MCF 10A (cell line): ENCODE results near the gene NUDT17. TPM values are rescaled to one million over a fixed set of nuclear protein-coding genes. Genes with fewer than 3 reads are reported as not detected.

ENCODE experiments used
- BruUV-seq: library from RNA; stranded (reverse); fragments of 400-500 nt; replicated peaks from 2 replicates; lab custom pipeline; 2021; lab: Mats Ljungman, UMichigan
- CTCF ChIA-PET: fragments of 300-600 bp; sonication (Branson Sonifier 250); formaldehyde crosslinking; extraction: SDS; loops from one replicate; lab custom pipeline; 2021; ENCODE audit warnings: antibody characterized with exemption, inconsistent platforms; lab: Yijun Ruan, JAX
- POLR2A ChIA-PET: fragments of 300-600, 350-650 bp; sonication (Branson Sonifier 250); formaldehyde crosslinking; extraction: SDS; loops from one replicate; lab custom pipeline; 2020; ENCODE audit warnings: antibody characterized with exemption, inconsistent platforms; lab: Yijun Ruan, JAX
- DNase-seq: peaks from one replicate; pipeline ENCODE4 v3.0.0-alpha.2; 2018; ENCODE audit not compliant: unreplicated experiment
- H3K27ac Mint-ChIP-seq: one replicate; pipeline ENCODE4 v1.8.0; 2022; ENCODE audit warnings: mild to moderate bottlenecking, low read depth, mixed read lengths; ENCODE audit not compliant: unreplicated experiment
- H3K27me3 Mint-ChIP-seq: one replicate; pipeline ENCODE4 v1.8.0; 2022; ENCODE audit warnings: mixed read lengths; ENCODE audit not compliant: insufficient read depth, unreplicated experiment
- H3K36me3 Mint-ChIP-seq: one replicate; pipeline ENCODE4 v1.8.0; 2022; ENCODE audit warnings: mild to moderate bottlenecking, moderate library complexity, mixed read lengths; ENCODE audit not compliant: insufficient read depth, unreplicated experiment
- H3K4me1 Mint-ChIP-seq: one replicate; pipeline ENCODE4 v1.8.0; 2022; ENCODE audit warnings: mixed read lengths; ENCODE audit not compliant: insufficient read depth, unreplicated experiment
- H3K4me3 Mint-ChIP-seq: one replicate; pipeline ENCODE4 v1.8.0; 2022; ENCODE audit warnings: mild to moderate bottlenecking, moderate library complexity, mixed read lengths; ENCODE audit not compliant: unreplicated experiment
- H3K9me3 Mint-ChIP-seq: one replicate; pipeline ENCODE4 v1.8.0; 2022; ENCODE audit warnings: mixed read lengths; ENCODE audit not compliant: unreplicated experiment
- CTCF ChIP-seq: fragments of 200-600 bp; IDR thresholded peaks from one replicate; pipeline ENCODE4 v1.8.0; 2022; ENCODE audit warnings: antibody characterized with exemption, mild to moderate bottlenecking; ENCODE audit not compliant: unreplicated experiment
- intact Hi-C: fragments of 100-400 bp; cut with micrococcal nuclease; formaldehyde crosslinking; loops from 2 replicates; pipeline ENCODE4 v1.14.1; 2022
- total RNA-seq: library from RNA; stranded (reverse); gene quantifications from 2 replicates; pipeline ENCODE4 v1.2.3, GENCODE V29; 2022

The NUDT17 gene
- total RNA-seq, 1 experiment from 2014 or later: 4.6 TPM

DNA sequence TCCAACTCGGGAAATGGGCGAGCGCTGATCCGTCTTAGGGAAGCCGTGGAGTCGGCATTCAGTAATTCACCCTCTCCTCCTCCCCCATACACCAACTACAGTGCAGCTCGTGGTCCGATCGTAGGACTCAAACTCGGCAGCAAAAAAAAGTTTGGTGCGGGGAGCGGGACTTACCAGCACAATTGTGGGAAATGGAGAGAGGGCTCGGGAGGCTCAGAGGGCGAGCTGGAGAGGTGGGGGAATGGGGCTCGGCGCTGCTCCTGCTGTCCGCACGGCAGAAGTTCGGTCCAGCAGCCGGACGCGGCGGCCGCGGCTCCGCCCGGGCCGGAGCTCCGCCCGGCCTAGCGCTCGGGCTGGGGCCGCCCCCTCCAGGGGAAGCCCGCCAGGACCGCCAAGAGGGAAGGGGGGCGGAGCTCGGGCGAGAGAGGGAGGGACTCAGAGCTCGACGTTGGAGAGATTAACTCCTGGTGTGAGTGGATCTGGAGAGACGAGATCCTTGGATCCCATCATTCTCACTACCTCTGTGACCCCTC, 14.1 kb downstream of the NUDT17 start:
- H3K4me1 Mint-ChIP-seq: peaks cover 21% of the 10 kb centered on the region
- no TSS peak for BruUV-seq
- no peaks in the 10 kb centered on the region for H3K9me3 Mint-ChIP-seq
- H3K4me3 Mint-ChIP-seq: peak overlapping the region; percentile 99
- H3K27me3 Mint-ChIP-seq: no peaks in the 10 kb centered on the region
- POLR2A ChIA-PET: interaction anchor here (0.7 to 6.0 kb wide), 38 partner anchors 9 to 578 kb away, joined by 3 to 179 read pairs (median 9); partner anchors contain the start of genes ANKRD34A, ANKRD35, ITGA10 and LIX1L
- TF ChIP-seq CTCF: no peak
- intact Hi-C loops: loop anchor here (1.0 to 10.0 kb wide), 3 partner anchors 27 to 153 kb away; no protein-coding TSS in a partner anchor
- peak overlapping the region; percentile 86 for H3K27ac Mint-ChIP-seq
- CTCF ChIA-PET: interaction anchor here (0.6 to 8.0 kb wide), 22 partner anchors 13 to 159 kb away, joined by 3 to 184 read pairs (median 6); partner anchors contain the start of genes ANKRD34A, ITGA10, LIX1L and NUDT17
- H3K36me3 Mint-ChIP-seq: peaks cover 18% of the 10 kb centered on the region
- peak; percentile 93 for DNase-seq

- Mint-ChIP-seq H3K27ac (no peak overlapping the region), H3K9me3 (no peaks in the 10 kb centered on the region), H3K27me3 (peaks cover 16% of the 10 kb centered on the region), H3K36me3 (no peaks in the 10 kb centered on the region), H3K4me3 (no peak overlapping the region), H3K4me1 (peaks cover under 1% of the 10 kb centered on the region)
- ChIA-PET POLR2A (interaction anchor here (0.6 to 1.8 kb wide), 8 partner anchors 10 to 175 kb away, joined by 3 to 9 read pairs (median 4); partner anchors contain the start of genes ANKRD34A and POLR3GL), CTCF (interaction anchor here (1.1 to 8.0 kb wide), 2 partner anchors 16 to 28 kb away, joined by 4 to 184 read pairs; partner anchors contain the start of gene NUDT17)
- no peak for DNase-seq
- intact Hi-C loops: no loop called here
- TF ChIP-seq CTCF: no peak
- no TSS peak for BruUV-seq
Observed at GRCh38 chr1:145863282-145864018, 18.0 kb downstream of the NUDT17 start.

GRCh38 chr1:145868232-145868631, 22.8 kb downstream of the NUDT17 start:
- ChIA-PET CTCF (interaction anchor here (0.6 to 2.5 kb wide), 4 partner anchors 13 to 116 kb away, joined by 3 to 14 read pairs (median 6); partner anchors contain the start of gene NUDT17), POLR2A (interaction anchor here (0.6 to 2.6 kb wide), 3 partner anchors 9 to 24 kb away, joined by 3 to 20 read pairs (median 4); partner anchors contain the start of genes NUDT17 and PIAS3)
- intact Hi-C loops: no loop called here
- Mint-ChIP-seq H3K36me3 (no peaks in the 10 kb centered on the region), H3K4me1 (no peaks in the 10 kb centered on the region), H3K9me3 (no peaks in the 10 kb centered on the region), H3K27ac (no peak overlapping the region), H3K27me3 (peaks cover 23% of the 10 kb centered on the region), H3K4me3 (no peak overlapping the region)
- DNase-seq: no peak
- BruUV-seq: no TSS peak
- no peak for TF ChIP-seq CTCF
